ENCODE data around the gene ABRAXAS1.

GRCh38 chr4:83417566-83417965 is 67.3 kb downstream of the ABRAXAS1 start:
- TF ChIP-seq CTCF (IDR thresholded peaks at IDR 0.05; ENCODE audit: insufficient read depth, low read length) (no peak), REST (IDR thresholded peaks at IDR 0.05; ENCODE audit: insufficient replicate concordance, low read depth) (no peak), POLR2AphosphoS5 (IDR thresholded peaks at IDR 0.05; ENCODE audit: low read depth) (no peak), GABPA (IDR thresholded peaks at IDR 0.05; ENCODE audit: low read depth) (no peak)
